HEK293 (cell line): ENCODE measurements around the gene DYNC1I1.

Experiments used
- CTCF ChIA-PET: fragments of 350-600 bp; formaldehyde crosslinking; extraction: SDS; loops from one replicate; lab custom pipeline; 2021; ENCODE audit warnings: antibody characterized with exemption; lab: Yijun Ruan, JAX
- POLR2A ChIA-PET: fragments of 300-600 bp; formaldehyde crosslinking; extraction: SDS; loops from one replicate; lab custom pipeline; 2020; ENCODE audit warnings: antibody characterized with exemption, inconsistent platforms; lab: Yijun Ruan, JAX
- H3K27ac ChIP-seq: fragments of 200-500 bp; sonication (Bioruptor generic); 2 replicates; pipeline ENCODE4 v1.5.1; 2014; ENCODE audit warnings: low read depth, low read length, control low read depth, inconsistent platforms; ENCODE audit errors: extremely low read depth
- H3K36me3 ChIP-seq, 2 experiments: fragments of 200-500 bp in 1 of 2; sonication (Bioruptor generic) in 1 of 2; 1 replicate in 1 of 2; 2 replicates in 1 of 2; pipeline ENCODE4 v1.5.1; 2014 to 2017; ENCODE audit warnings: inconsistent platforms in 2 of 2, low read length in 2 of 2; ENCODE audit not compliant: control insufficient read depth in 2 of 2, insufficient read depth in 1 of 2
- H3K4me1 ChIP-seq: fragments of 200-500 bp; sonication (Bioruptor generic); 2 replicates; pipeline ENCODE4 v1.5.1; 2014; ENCODE audit warnings: mild to moderate bottlenecking, low read length, inconsistent platforms; ENCODE audit not compliant: control insufficient read depth, insufficient read depth
- H3K4me3 ChIP-seq: 2 replicates; pipeline ENCODE4 v1.5.1; 2011; ENCODE audit warnings: low read depth, mild to moderate bottlenecking, control low read depth, low read length, moderate library complexity
- H3K9me3 ChIP-seq: fragments of 200-500 bp; sonication (Bioruptor generic); 2 replicates; pipeline ENCODE4 v1.5.1; 2014; ENCODE audit warnings: low read depth, low read length, inconsistent platforms; ENCODE audit not compliant: control insufficient read depth, insufficient read depth
- ATF2 ChIP-seq: fragments of 450-650 bp; formaldehyde crosslinking; IDR thresholded peaks from 2 replicates; pipeline ENCODE4 v1.5.1; 2016; ENCODE audit warnings: missing biosample characterization, missing genetic modification characterization, low read depth
- FEZF1 ChIP-seq: fragments of 450-650 bp; formaldehyde crosslinking; IDR thresholded peaks from 2 replicates; pipeline ENCODE4 v1.5.1; 2016; ENCODE audit warnings: missing biosample characterization, missing genetic modification characterization
- IKZF3 ChIP-seq: fragments of 450-650 bp; IDR thresholded peaks from 2 replicates; pipeline ENCODE4 v1.5.0; 2018; ENCODE audit warnings: missing biosample characterization, mild to moderate bottlenecking, missing genetic modification characterization, moderate library complexity
- INSM2 ChIP-seq: fragments of 450-650 bp; formaldehyde crosslinking; IDR thresholded peaks from 2 replicates; pipeline ENCODE4 v1.5.1; 2016; ENCODE audit warnings: missing biosample characterization, missing genetic modification characterization
- REST ChIP-seq: fragments of 450-650 bp; formaldehyde crosslinking; IDR thresholded peaks from 2 replicates; pipeline ENCODE4 v1.5.1; 2016; ENCODE audit warnings: missing biosample characterization, missing genetic modification characterization
- SALL2 ChIP-seq: fragments of 450-650 bp; formaldehyde crosslinking; IDR thresholded peaks from 2 replicates; pipeline ENCODE4 v1.5.0; 2017; ENCODE audit warnings: missing biosample characterization, mild to moderate bottlenecking, missing genetic modification characterization, borderline replicate concordance
- SP7 ChIP-seq: fragments of 450-650 bp; formaldehyde crosslinking; IDR thresholded peaks from 2 replicates; pipeline ENCODE4 v1.5.1; 2016; ENCODE audit warnings: missing biosample characterization, missing genetic modification characterization
- ZBTB8A ChIP-seq: fragments of 450-650 bp; formaldehyde crosslinking; IDR thresholded peaks from 2 replicates; pipeline ENCODE4 v1.5.1; 2016; ENCODE audit warnings: missing biosample characterization, missing genetic modification characterization
- ZFP69B ChIP-seq: fragments of 450-650 bp; formaldehyde crosslinking; IDR thresholded peaks from 2 replicates; pipeline ENCODE4 v1.5.1; 2016; ENCODE audit warnings: missing biosample characterization, missing genetic modification characterization
- ZNF10 ChIP-seq: fragments of 450-650 bp; formaldehyde crosslinking; IDR thresholded peaks from 2 replicates; pipeline ENCODE4 v1.5.1; 2017; ENCODE audit warnings: missing biosample characterization, missing genetic modification characterization
- ZNF121 ChIP-seq: fragments of 450-650 bp; formaldehyde crosslinking; IDR thresholded peaks from 2 replicates; pipeline ENCODE4 v1.5.1; 2016; ENCODE audit warnings: missing biosample characterization, missing genetic modification characterization
- ZNF148 ChIP-seq: fragments of 450-650 bp; formaldehyde crosslinking; IDR thresholded peaks from 2 replicates; pipeline ENCODE4 v1.5.0; 2017; ENCODE audit warnings: missing biosample characterization, missing genetic modification characterization, borderline replicate concordance
- ZNF174 ChIP-seq: fragments of 450-650 bp; formaldehyde crosslinking; IDR thresholded peaks from 2 replicates; pipeline ENCODE4 v1.5.0; 2017; ENCODE audit warnings: missing biosample characterization, mild to moderate bottlenecking, missing genetic modification characterization
- ZNF23 ChIP-seq: fragments of 450-650 bp; formaldehyde crosslinking; IDR thresholded peaks from 2 replicates; pipeline ENCODE4 v1.5.1; 2016; ENCODE audit warnings: missing biosample characterization, missing genetic modification characterization, borderline replicate concordance
- ZNF37A ChIP-seq: fragments of 450-650 bp; IDR thresholded peaks from 2 replicates; pipeline ENCODE4 v1.5.1; 2018; ENCODE audit warnings: missing biosample characterization, missing genetic modification characterization
- ZNF404 ChIP-seq: fragments of 450-650 bp; formaldehyde crosslinking; IDR thresholded peaks from 2 replicates; pipeline ENCODE4 v1.5.1; 2017; ENCODE audit warnings: missing biosample characterization, missing genetic modification characterization
- ZNF521 ChIP-seq: fragments of 450-650 bp; formaldehyde crosslinking; IDR thresholded peaks from 2 replicates; pipeline ENCODE4 v1.5.1; 2017; ENCODE audit warnings: missing biosample characterization, mild to moderate bottlenecking, missing genetic modification characterization
- ZNF621 ChIP-seq: fragments of 450-650 bp; formaldehyde crosslinking; IDR thresholded peaks from 2 replicates; pipeline ENCODE4 v1.5.1; 2017; ENCODE audit warnings: missing biosample characterization, missing genetic modification characterization
- ZNF660 ChIP-seq: fragments of 450-650 bp; IDR thresholded peaks from 2 replicates; pipeline ENCODE4 v1.5.1; 2018; ENCODE audit warnings: missing biosample characterization, mild to moderate bottlenecking, missing genetic modification characterization
- ZNF701 ChIP-seq: fragments of 450-650 bp; formaldehyde crosslinking; IDR thresholded peaks from 2 replicates; pipeline ENCODE4 v1.5.1; 2016; ENCODE audit warnings: missing biosample characterization, missing genetic modification characterization
- ZSCAN16 ChIP-seq: fragments of 450-650 bp; formaldehyde crosslinking; IDR thresholded peaks from 2 replicates; pipeline ENCODE4 v1.5.1; 2016; ENCODE audit warnings: missing biosample characterization, missing genetic modification characterization
- ZSCAN18 ChIP-seq: fragments of 450-650 bp; formaldehyde crosslinking; IDR thresholded peaks from 2 replicates; pipeline ENCODE4 v1.5.1; 2016; ENCODE audit warnings: missing biosample characterization, missing genetic modification characterization
- ZXDB ChIP-seq: fragments of 450-650 bp; formaldehyde crosslinking; IDR thresholded peaks from 2 replicates; pipeline ENCODE4 v1.5.1; 2016; ENCODE audit warnings: missing biosample characterization, missing genetic modification characterization

The DYNC1I1 gene

GRCh38 chr7:95804052-95804451 is 31.7 kb downstream of the DYNC1I1 start (continued):
- TF ChIP-seq ZNF174 (no peak), REST (no peak), ZNF621 (tag by site-specific recombination) (no peak), ZSCAN16 (tag by site-specific recombination) (no peak), ZNF23 (tag by site-specific recombination) (no peak)

- H3K4me1 ChIP-seq, result no peaks in the 10 kb centered on the region; the same call in 1 of the 2 replicates
- ChIA-PET CTCF (interaction anchor here (1.2 kb wide), 1 partner anchor 11 kb away, joined by 4 read pairs; no protein-coding TSS in a partner anchor), POLR2A (no interaction called here)
- no peak overlapping the region for H3K27ac ChIP-seq
- no peaks in the 10 kb centered on the region for H3K36me3 ChIP-seq
- no peak overlapping the region for H3K4me3 ChIP-seq
- TF ChIP-seq SP7 (tag by site-specific recombination) (no peak), ATF2 (tag by site-specific recombination) (no peak), ZNF37A (tag by site-specific recombination) (no peak), ZNF121 (no peak), ZFP69B (tag by site-specific recombination) (no peak), ZNF521 (tag by site-specific recombination) (no peak), FEZF1 (tag by site-specific recombination) (no peak), ZNF701 (tag by site-specific recombination) (no peak), ZXDB (tag by site-specific recombination) (no peak), IKZF3 (tag by site-specific recombination) (no peak), ZNF10 (tag by site-specific recombination) (no peak), SALL2 (tag by site-specific recombination) (no peak), ZNF404 (no peak), ZNF660 (tag by site-specific recombination) (no peak), ZNF148 (tag by site-specific recombination) (no peak), INSM2 (tag by site-specific recombination) (no peak), ZBTB8A (tag by site-specific recombination) (no peak), ZSCAN18 (tag by site-specific recombination) (no peak)
- H3K9me3 ChIP-seq, result no peaks in the 10 kb centered on the region
These were observed 33.6 kb downstream of the DYNC1I1 start for GRCh38 chr7:95805909-95806308.
